H1 (cell line): ENCODE results near the gene SYT2. TPM values are rescaled to one million over a fixed set of nuclear protein-coding genes. Genes with fewer than 3 reads are reported as not detected.
A peak's percentile ranks its signal among the peaks of the same experiment; 100 is the strongest.

Experiments
- CTCF ChIA-PET: fragments of 300-600 bp; sonication (Branson Sonifier 250); formaldehyde crosslinking; loops from one replicate; lab custom pipeline; 2021; ENCODE audit not compliant: partially characterized antibody; lab: Charles Lee
- POLR2A ChIA-PET: fragments of 300-600 bp; sonication (Branson Sonifier 250); formaldehyde crosslinking; loops from one replicate; lab custom pipeline; 2021; ENCODE audit warnings: inconsistent platforms; ENCODE audit not compliant: partially characterized antibody; lab: Charles Lee
- DNase-seq, 2 experiments: peaks; one replicate each; pipeline versions ENCODE4 v3.0.0 to v3.0.0-alpha.2; 2010 to 2022; ENCODE audit warnings: low spot score in 2 of 2, low read depth in 1 of 2, mixed read lengths in 1 of 2
- FAIRE-seq: peaks from 2 replicates; lab custom pipeline; 2011; peaks lifted over from hg19 to GRCh38; lab: Jason Lieb, UNC
- H2AFZ ChIP-seq: 2 replicates; pipeline ENCODE4 v1.8.1; 2012; ENCODE audit warnings: low read length, inconsistent platforms
- H2AK5ac ChIP-seq: 2 replicates; pipeline ENCODE4 v1.6.1; 2013; ENCODE audit warnings: low read depth, low read length
- H2BK120ac ChIP-seq: replicated peaks from 2 replicates; pipeline ENCODE3; 2013; ENCODE audit warnings: low read depth, low read length, inconsistent platforms
- H2BK12ac ChIP-seq: 2 replicates; pipeline ENCODE4 v1.6.1; 2013; ENCODE audit warnings: low read depth, low read length
- H2BK15ac ChIP-seq: 2 replicates; pipeline ENCODE4 v1.6.1; 2013; ENCODE audit warnings: low read length
- H2BK20ac ChIP-seq: 2 replicates; pipeline ENCODE4 v1.6.1; 2013; ENCODE audit warnings: low read length
- H2BK5ac ChIP-seq: 2 replicates; pipeline ENCODE4 v1.6.1; 2013; ENCODE audit warnings: low read depth, low read length
- H3K14ac ChIP-seq: 2 replicates; pipeline ENCODE4 v1.6.1; 2013; ENCODE audit warnings: inconsistent platforms; ENCODE audit not compliant: insufficient read length
- H3K18ac ChIP-seq: 2 replicates; pipeline ENCODE4 v1.6.1; 2013; ENCODE audit warnings: low read length; ENCODE audit errors: extremely low read depth
- H3K23ac ChIP-seq: 2 replicates; pipeline ENCODE4 v1.6.1; 2013; ENCODE audit warnings: inconsistent platforms; ENCODE audit not compliant: insufficient read length
- H3K23me2 ChIP-seq: 2 replicates; pipeline ENCODE4 v1.6.1; 2013; ENCODE audit warnings: low read depth, low read length
- H3K27ac ChIP-seq: 2 replicates; pipeline ENCODE4 v1.6.1; 2011; ENCODE audit warnings: low read depth, low read length, inconsistent platforms
- H3K27me3 ChIP-seq, 4 experiments: replicated peaks in 1 of 4; 1 replicate in 1 of 4; 2 replicates in 3 of 4; pipeline versions ENCODE4 v1.6.1 to v1.8.1; 2011 to 2013; ENCODE audit warnings: low read length in 3 of 4, mild to moderate bottlenecking in 3 of 4, inconsistent platforms in 2 of 4, mixed read lengths in 2 of 4, moderate library complexity in 1 of 4; ENCODE audit not compliant: control insufficient read depth in 3 of 4, insufficient read depth in 3 of 4; ENCODE audit errors: extremely low read depth in 1 of 4
- H3K36me3 ChIP-seq, 4 experiments: 2 replicates each; pipeline versions ENCODE4 v1.6.1 to v1.8.1; 2011 to 2013; ENCODE audit warnings: mild to moderate bottlenecking in 4 of 4, low read length in 3 of 4, moderate library complexity in 2 of 4, control low read depth in 1 of 4, inconsistent platforms in 1 of 4; ENCODE audit not compliant: insufficient read depth in 4 of 4, control insufficient read depth in 2 of 4
- H3K4ac ChIP-seq: replicated peaks from 2 replicates; pipeline ENCODE3; 2013; ENCODE audit warnings: low read length, low read depth, mixed read lengths, inconsistent platforms; ENCODE audit not compliant: insufficient read length
- H3K4me1 ChIP-seq, 4 experiments: replicated peaks in 1 of 4; 1 replicate in 1 of 4; 2 replicates in 3 of 4; pipeline versions ENCODE4 v1.6.1 to v1.8.1; 2011 to 2013; ENCODE audit warnings: low read length in 3 of 4, inconsistent platforms in 2 of 4, mixed read lengths in 1 of 4; ENCODE audit not compliant: insufficient read depth in 4 of 4, control insufficient read depth in 3 of 4
- H3K4me2 ChIP-seq, 2 experiments: 2 replicates each; pipeline versions ENCODE4 v1.6.1 to v1.8.1; 2011 to 2013; ENCODE audit warnings: low read depth in 2 of 2, low read length in 2 of 2, control low read depth in 1 of 2, inconsistent platforms in 1 of 2, mild to moderate bottlenecking in 1 of 2; ENCODE audit not compliant: insufficient read depth in 1 of 2
- H3K4me3 ChIP-seq, 4 experiments: fragments of 200-600, 300-600 bp in 1 of 4; sonication (generic), shearing (Covaris generic), sonication (Bioruptor Twin) in 1 of 4; 2 replicates each; pipeline versions ENCODE4 v1.5.1 to v1.8.1; 2011 to 2016; ENCODE audit warnings: low read length in 4 of 4, low read depth in 3 of 4, control low read depth in 2 of 4, inconsistent platforms in 2 of 4, mild to moderate bottlenecking in 2 of 4, mixed read lengths in 1 of 4, moderate library complexity in 1 of 4; ENCODE audit not compliant: insufficient read depth in 2 of 4; ENCODE audit errors: extremely low read depth in 1 of 4
- H3K56ac ChIP-seq: replicated peaks from 2 replicates; pipeline ENCODE3; 2013; ENCODE audit warnings: low read depth, mild to moderate bottlenecking, mixed read lengths, low read length, inconsistent platforms; ENCODE audit not compliant: insufficient read length
- H3K79me1 ChIP-seq: 2 replicates; pipeline ENCODE4 v1.6.1; 2013; ENCODE audit warnings: low read depth, low read length, control low read depth
- H3K79me2 ChIP-seq, 2 experiments: 2 replicates each; pipeline versions ENCODE4 v1.6.1 to v1.8.1; 2012 to 2013; ENCODE audit warnings: low read length in 2 of 2, mild to moderate bottlenecking in 2 of 2, inconsistent platforms in 1 of 2; ENCODE audit not compliant: insufficient read depth in 2 of 2, control insufficient read depth in 1 of 2
- H3K9ac ChIP-seq, 4 experiments: replicated peaks in 1 of 4; 1 replicate in 1 of 4; 2 replicates in 3 of 4; pipeline versions ENCODE4 v1.6.1 to v1.8.1; 2011 to 2013; ENCODE audit warnings: low read depth in 3 of 4, low read length in 3 of 4, control low read depth in 2 of 4, mild to moderate bottlenecking in 2 of 4, moderate library complexity in 2 of 4, inconsistent platforms in 1 of 4; ENCODE audit errors: extremely low read depth in 1 of 4
- H3K9me3 ChIP-seq, 2 experiments: 2 replicates each; pipeline versions ENCODE4 v1.6.1 to v1.8.1; 2012 to 2013; ENCODE audit warnings: mild to moderate bottlenecking in 2 of 2, moderate library complexity in 2 of 2, control low read depth in 1 of 2, inconsistent platforms in 1 of 2, low read depth in 1 of 2, low read length in 1 of 2, mixed read lengths in 1 of 2; ENCODE audit not compliant: insufficient read depth in 2 of 2
- H4K20me1 ChIP-seq, 2 experiments: replicated peaks in 1 of 2; 2 replicates each; pipeline versions ENCODE3 to v1.8.1; 2011 to 2013; ENCODE audit warnings: inconsistent platforms in 2 of 2, low read length in 2 of 2, mild to moderate bottlenecking in 1 of 2; ENCODE audit not compliant: insufficient read depth in 2 of 2, control insufficient read depth in 1 of 2
- H4K5ac ChIP-seq: 2 replicates; pipeline ENCODE4 v1.6.1; 2013; ENCODE audit warnings: low read length, low read depth, mixed read lengths, inconsistent platforms; ENCODE audit not compliant: insufficient read length
- H4K8ac ChIP-seq: 2 replicates; pipeline ENCODE4 v1.8.0; 2013; ENCODE audit warnings: mild to moderate bottlenecking, moderate library complexity, low read length, inconsistent platforms; ENCODE audit not compliant: insufficient read depth; ENCODE audit errors: extremely low read depth
- H4K91ac ChIP-seq: replicated peaks from 2 replicates; pipeline ENCODE3; 2013; ENCODE audit warnings: low read length, mixed read lengths, inconsistent platforms; ENCODE audit not compliant: insufficient read length
- ZNF274 ChIP-seq: IDR thresholded peaks from 2 replicates; pipeline ENCODE4 v1.7.0; 2012; ENCODE audit warnings: low read length, borderline replicate concordance; ENCODE audit errors: extremely low read depth
- WGBS, 2 experiments: shearing (Covaris generic) in 1 of 2; methylation state at CpG; one replicate each; pipeline versions ENCODE4 v1.1.6 to v1.1.7; 2013 to 2015; ENCODE audit warnings: low lambda C conversion rate in 2 of 2, mixed read lengths in 2 of 2, inconsistent platforms in 1 of 2, low coverage in 1 of 2, missing lambda C conversion rate in 1 of 2; ENCODE audit not compliant: insufficient replicate concordance in 2 of 2, insufficient coverage in 1 of 2, insufficient read length in 1 of 2; ENCODE audit errors: extremely low coverage in 1 of 2, missing lambda C conversion rate in 1 of 2; 5-methylcytosine and 5-hydroxymethylcytosine counted together
- polyA plus RNA-seq, 7 experiments: library from polyadenylated mRNA; depleted of rRNA in 3 of 7; stranded (reverse) in 5 of 7; unstranded in 2 of 7; fragments of >200 nt in 5 of 7; fragments of 200-250 nt in 2 of 7; gene quantifications; 1 replicate in 5 of 7; 2 replicates in 1 of 7; 4 replicates in 1 of 7; pipeline versions ENCODE4 v1.2.1 to v1.2.3, GENCODE V29; 2011 to 2013; ENCODE audit warnings: missing spikeins in 2 of 7, mixed read lengths in 2 of 7
- total RNA-seq: library from RNA; stranded (reverse); fragmentation: NEBNext Ultra II Directional; extraction: Animal tissue kit (Norgen Biotek cat#: 25700); gene quantifications from 2 replicates; pipeline ENCODE4 v1.2.1, GENCODE V29; 2021

Gene SYT2
- total and polyA plus RNA-seq, 2 of the 8 experiments (the other 6 are each of a cell fraction or from before 2014, with no cell fraction given), result 2.8 to 11.0 TPM

- H3K23ac ChIP-seq, result no peak overlapping the region
- no peak overlapping the region for H3K9ac ChIP-seq
- FAIRE-seq, result no peak
- no peaks in the 10 kb centered on the region for H3K79me1 ChIP-seq
- H3K27ac ChIP-seq, result no peak overlapping the region; the same call in 1 of the 2 replicates
- no peak overlapping the region for H3K4me3 ChIP-seq
- no peak overlapping the region for H3K14ac ChIP-seq
- no peak overlapping the region for H4K8ac ChIP-seq
- no peaks in the 10 kb centered on the region for H3K36me3 ChIP-seq
- H2BK15ac ChIP-seq, result no peak overlapping the region
- peak overlapping the region; percentile 1; the same call in 1 of the 2 replicates for H2BK12ac ChIP-seq
- H4K91ac ChIP-seq, result no peak overlapping the region
- no peaks in the 10 kb centered on the region for H3K9me3 ChIP-seq
- no peak for TF ChIP-seq ZNF274
- H2BK5ac ChIP-seq, result no peak overlapping the region
- H3K23me2 ChIP-seq, result no peaks in the 10 kb centered on the region
- H2BK20ac ChIP-seq, result no peak overlapping the region
- H2AFZ ChIP-seq, result no peak overlapping the region
- H4K20me1 ChIP-seq, result no peaks in the 10 kb centered on the region
- H3K4ac ChIP-seq, result peak overlapping the region; percentile 2
- peaks cover 9 to 30% (median 18%) of the 10 kb centered on the region in 4 experiments; a peak in 6 of 7 replicates for H3K4me1 ChIP-seq
- H3K79me2 ChIP-seq, result no peaks in the 10 kb centered on the region
- DNase-seq, result no peak
- H4K5ac ChIP-seq, result no peak overlapping the region
- 85% methylated on average over 2 of the region's 2 CpGs; no CpG with 5 or more reads in 1 of the 2 experiments for WGBS, 2 experiments
- no peaks in the 10 kb centered on the region for H3K27me3 ChIP-seq
- ChIA-PET POLR2A (interaction anchor here (0.7 to 1.1 kb wide), 2 partner anchors 12 to 237 kb away, joined by 3 to 4 read pairs; no protein-coding TSS in a partner anchor), CTCF (interaction anchor here (0.7 to 1.7 kb wide), 4 partner anchors 8 to 153 kb away, joined by 3 to 7 read pairs (median 5); no protein-coding TSS in a partner anchor)
- H3K56ac ChIP-seq, result no peak overlapping the region
- no peak overlapping the region for H2BK120ac ChIP-seq
- H3K4me2 ChIP-seq, result no peak overlapping the region
- H3K18ac ChIP-seq, result no peak overlapping the region
- no peak overlapping the region for H2AK5ac ChIP-seq
These were observed 144.2 kb downstream of the SYT2 start for GRCh38 chr1:202565890-202566602.
